Gastrocnemius medialis (tissue), 4 donors: ENCODE measurements around the gene TBC1D23. TPM values are rescaled to one million over a fixed set of nuclear protein-coding genes. Genes with fewer than 3 reads are reported as not detected.

Experiments
- ATAC-seq, 2 donors: fragments of 150-250 bp; one replicate each; pipeline ENCODE4 v1.9.1; 2016
- DNase-seq, 2 donors: peaks; one replicate each; pipeline ENCODE4 v3.0.0-alpha.2; 2019
- H3K27ac ChIP-seq, 4 donors: fragments of 200-600 bp; sonication (generic); 1 replicate in 1 of 4; 2 replicates in 3 of 4; pipeline ENCODE4 v1.5.1; 2016 to 2018; ENCODE audit warnings: mild to moderate bottlenecking in 2 of 4, moderate library complexity in 1 of 4
- H3K27me3 ChIP-seq, 3 donors: fragments of 200-600 bp; sonication (generic) in 2 of 3; 1 replicate in 1 of 3; 2 replicates in 2 of 3; pipeline versions ENCODE4 v1.5.1 to v1.6.0; 2016 to 2019; ENCODE audit warnings: mild to moderate bottlenecking in 1 of 3, moderate library complexity in 1 of 3
- H3K36me3 ChIP-seq, 2 donors: fragments of 200-600 bp; sonication (generic) in 1 of 2; one replicate each; pipeline ENCODE4 v1.5.1; 2017 to 2018
- H3K4me1 ChIP-seq, 2 donors: fragments of 200-600 bp; sonication (generic) in 1 of 2; one replicate each; pipeline ENCODE4 v1.5.1; 2016 to 2017; ENCODE audit warnings: mild to moderate bottlenecking in 2 of 2
- H3K4me3 ChIP-seq, 4 donors: fragments of 200-600 bp; sonication (generic) in 3 of 4; 1 replicate in 1 of 4; 2 replicates in 3 of 4; pipeline ENCODE4 v1.5.1; 2016 to 2019; ENCODE audit warnings: mild to moderate bottlenecking in 2 of 4
- H3K9me3 ChIP-seq, 3 donors: fragments of 200-600 bp; sonication (generic) in 2 of 3; 1 replicate in 1 of 3; 2 replicates in 2 of 3; pipeline ENCODE4 v1.5.1; 2016 to 2019
- CTCF ChIP-seq, 5 experiments: fragments of 450-650 bp in 3 of 5; fragments of 200-600 bp in 2 of 5; sonication (generic) in 2 of 5; IDR thresholded peaks in 4 of 5; conservative IDR thresholded peaks in 1 of 5; 1 replicate in 4 of 5; 2 replicates in 1 of 5; pipeline ENCODE4 v1.5.1; 2016 to 2019; ENCODE audit warnings: antibody characterized with exemption in 5 of 5, mild to moderate bottlenecking in 3 of 5, moderate library complexity in 3 of 5
- POLR2A ChIP-seq, 2 donors: fragments of 450-650 bp; IDR thresholded peaks; one replicate each; pipeline ENCODE4 v1.6.1; 2017; ENCODE audit warnings: antibody characterized with exemption in 2 of 2, mild to moderate bottlenecking in 2 of 2, moderate library complexity in 2 of 2
- in situ Hi-C, 4 donors: fragments of 200-750 bp; cut with MboI; loops; one replicate each; pipeline versions ENCODE4 v1.15.0 to v1.8.0; 2017; ENCODE audit warnings: low sequenced_read_pairs in 4 of 4
- intact Hi-C: fragments of 100-400 bp; cut with DNase I; formaldehyde crosslinking; loops from one replicate; pipeline ENCODE4 v1.15.1; 2023; ENCODE audit warnings: low total_unique reads
- total RNA-seq, 4 donors: library from RNA; depleted of rRNA; stranded (reverse); fragments of >200 nt; gene quantifications; one replicate each; pipeline versions ENCODE4 v1.1.0 to v1.2.3, GENCODE V29; 2016

The TBC1D23 gene
- total RNA-seq, 4 donors from 2014 or later, result 14.2 to 56.4 (median 45.0) TPM

- no peak overlapping the region for H3K27ac ChIP-seq
- H3K36me3 ChIP-seq, result peaks cover 0 to 45% of the 10 kb centered on the region in 2 donors
- H3K4me1 ChIP-seq, result peaks cover 16 to 21% of the 10 kb centered on the region in 2 donors
- intact Hi-C loops (no loop called here), in situ Hi-C loops (loop anchor here in 3 of 4 donors (25.0 kb wide), 1 partner anchor 277 kb away; no protein-coding TSS in a partner anchor)
- no peaks in the 10 kb centered on the region for H3K9me3 ChIP-seq
- no peak overlapping the region for H3K4me3 ChIP-seq
- no peaks in the 10 kb centered on the region for H3K27me3 ChIP-seq
- no peak for TF ChIP-seq CTCF (IDR thresholded peaks at IDR 0.05 in 4 of 5, conservative IDR thresholded peaks at IDR 0.05 in 1 of 5)
- no peak for DNase-seq
- ATAC-seq, result no peak
These were observed 49.7 kb downstream of the TBC1D23 start for GRCh38 chr3:100310355-100310965.

- H3K27me3 ChIP-seq, result no peaks in the 10 kb centered on the region
- ATAC-seq (no peak), DNase-seq (no peak)
- intact Hi-C loops (no loop called here), in situ Hi-C loops (loop anchor here in 3 of 4 donors (25.0 kb wide), 1 partner anchor 276 kb away; no protein-coding TSS in a partner anchor)
- peaks cover 0 to 47% of the 10 kb centered on the region in 2 donors for H3K36me3 ChIP-seq
- H3K4me1 ChIP-seq, result peaks cover 14 to 21% of the 10 kb centered on the region in 2 donors
- TF ChIP-seq CTCF (IDR thresholded peaks at IDR 0.05 in 4 of 5, conservative IDR thresholded peaks at IDR 0.05 in 1 of 5), result no peak
- no peak for TF ChIP-seq POLR2A (IDR thresholded peaks at IDR 0.05)
- no peak overlapping the region for H3K27ac ChIP-seq
- H3K9me3 ChIP-seq, result no peaks in the 10 kb centered on the region
- no peak overlapping the region for H3K4me3 ChIP-seq
These were observed 50.2 kb downstream of the TBC1D23 start for GRCh38 chr3:100311011-100311410.

- ATAC-seq, result peak in 1 of 2 donors; percentile 76
- Histone ChIP-seq H3K9me3 (no peaks in the 10 kb centered on the region), H3K27me3 (no peaks in the 10 kb centered on the region), H3K4me1 (no peaks in the 10 kb centered on the region), H3K36me3 (peaks cover 0 to 42% of the 10 kb centered on the region in 2 donors), H3K4me3 (no peak overlapping the region), H3K27ac (peak overlapping the region in 2 of 4 donors; percentile 7 to 23)
- in situ Hi-C loops, result loop anchor here in 3 of 4 donors (25.0 kb wide), 1 partner anchor 271 kb away; no protein-coding TSS in a partner anchor
- DNase-seq, result no peak
- intact Hi-C loops, result loop anchor here (5.0 kb wide), 1 partner anchor 271 kb away; no protein-coding TSS in a partner anchor
- TF ChIP-seq CTCF (IDR thresholded peaks at IDR 0.05 in 4 of 5, conservative IDR thresholded peaks at IDR 0.05 in 1 of 5) (peak; percentile 42 to 64 (median 53)), POLR2A (IDR thresholded peaks at IDR 0.05) (no peak)
These were observed 55.9 kb downstream of the TBC1D23 start for GRCh38 chr3:100316641-100317069.

- Histone ChIP-seq H3K9me3 (no peaks in the 10 kb centered on the region), H3K27ac (no peak overlapping the region), H3K27me3 (no peaks in the 10 kb centered on the region), H3K4me3 (no peak overlapping the region), H3K36me3 (peaks cover 0 to 43% of the 10 kb centered on the region in 2 donors), H3K4me1 (no peaks in the 10 kb centered on the region)
- no peak for TF ChIP-seq CTCF (IDR thresholded peaks at IDR 0.05 in 4 of 5, conservative IDR thresholded peaks at IDR 0.05 in 1 of 5)
- TF ChIP-seq POLR2A (IDR thresholded peaks at IDR 0.05), result no peak
- intact Hi-C loops, result loop anchor here (5.0 kb wide), 1 partner anchor 269 kb away; no protein-coding TSS in a partner anchor
- in situ Hi-C loops, result loop anchor here in 3 of 4 donors (25.0 kb wide), 1 partner anchor 269 kb away; no protein-coding TSS in a partner anchor
- no peak for DNase-seq
- ATAC-seq, result no peak
These were observed 57.1 kb downstream of the TBC1D23 start for GRCh38 chr3:100317912-100318311.
